GM18907 (cell line): ENCODE results near the gene FEZ2.
A peak's percentile ranks its signal among the peaks of the same experiment; 100 is the strongest.
"Not testable (repeated sequence)": the region's sequence is repeated elsewhere in the genome, so short reads cannot be mapped to it uniquely, and the experiment has no call there.

Experiments
- ATAC-seq: cut with Tn5 transposase; IDR thresholded peaks from one replicate; pipeline ENCODE4 v1.9.1; 2021; ENCODE audit warnings: mild to moderate bottlenecking, moderate library complexity; ENCODE audit not compliant: unreplicated experiment

FEZ2 gene, protein sequence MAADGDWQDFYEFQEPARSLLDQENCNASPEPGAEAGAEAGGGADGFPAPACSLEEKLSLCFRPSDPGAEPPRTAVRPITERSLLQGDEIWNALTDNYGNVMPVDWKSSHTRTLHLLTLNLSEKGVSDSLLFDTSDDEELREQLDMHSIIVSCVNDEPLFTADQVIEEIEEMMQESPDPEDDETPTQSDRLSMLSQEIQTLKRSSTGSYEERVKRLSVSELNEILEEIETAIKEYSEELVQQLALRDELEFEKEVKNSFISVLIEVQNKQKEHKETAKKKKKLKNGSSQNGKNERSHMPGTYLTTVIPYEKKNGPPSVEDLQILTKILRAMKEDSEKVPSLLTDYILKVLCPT

DNA sequence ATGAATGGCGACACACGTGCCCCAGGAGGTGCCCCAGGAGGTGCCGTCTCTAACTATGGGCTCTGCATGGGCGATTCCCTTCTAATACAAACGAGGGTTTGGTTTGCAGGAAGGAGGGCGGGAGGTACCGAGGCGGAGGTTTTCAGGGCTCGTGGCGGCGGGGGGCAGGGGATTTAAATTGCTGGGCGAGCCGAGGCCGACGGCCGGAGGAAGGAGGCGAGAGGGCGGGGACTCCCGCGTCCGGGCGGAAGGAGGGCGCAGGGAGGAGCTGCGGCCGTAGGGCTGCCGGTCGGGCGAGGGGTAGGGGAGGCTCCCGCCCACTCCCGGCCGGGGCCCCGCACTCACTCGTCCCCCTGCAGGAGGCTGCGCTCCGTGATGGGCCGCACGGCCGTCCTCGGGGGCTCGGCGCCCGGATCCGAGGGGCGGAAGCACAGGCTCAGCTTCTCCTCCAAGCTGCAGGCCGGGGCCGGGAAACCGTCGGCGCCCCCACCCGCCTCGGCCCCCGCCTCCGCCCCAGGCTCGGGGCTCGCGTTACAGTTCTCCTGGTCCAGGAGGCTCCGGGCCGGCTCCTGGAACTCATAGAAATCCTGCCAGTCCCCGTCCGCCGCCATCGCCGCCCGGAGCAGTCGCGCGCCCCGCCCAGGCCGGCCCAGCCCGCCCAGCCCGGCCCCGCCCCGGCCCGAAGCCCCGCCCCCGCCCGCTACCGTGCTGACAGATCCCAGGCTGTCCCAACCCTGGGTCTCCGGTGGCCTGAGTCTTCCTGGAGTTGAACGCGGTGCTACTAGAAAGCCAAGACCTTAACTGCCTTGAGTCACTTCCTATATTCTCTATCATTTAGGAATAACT is at the start of gene FEZ2:
Gene FEZ2, minus strand, starts transcription at position 637 of the 846 bp plus-strand sequence. Its CDS starts 26 bp downstream, at position 611.
- peak; percentile 100 for ATAC-seq

DNA sequence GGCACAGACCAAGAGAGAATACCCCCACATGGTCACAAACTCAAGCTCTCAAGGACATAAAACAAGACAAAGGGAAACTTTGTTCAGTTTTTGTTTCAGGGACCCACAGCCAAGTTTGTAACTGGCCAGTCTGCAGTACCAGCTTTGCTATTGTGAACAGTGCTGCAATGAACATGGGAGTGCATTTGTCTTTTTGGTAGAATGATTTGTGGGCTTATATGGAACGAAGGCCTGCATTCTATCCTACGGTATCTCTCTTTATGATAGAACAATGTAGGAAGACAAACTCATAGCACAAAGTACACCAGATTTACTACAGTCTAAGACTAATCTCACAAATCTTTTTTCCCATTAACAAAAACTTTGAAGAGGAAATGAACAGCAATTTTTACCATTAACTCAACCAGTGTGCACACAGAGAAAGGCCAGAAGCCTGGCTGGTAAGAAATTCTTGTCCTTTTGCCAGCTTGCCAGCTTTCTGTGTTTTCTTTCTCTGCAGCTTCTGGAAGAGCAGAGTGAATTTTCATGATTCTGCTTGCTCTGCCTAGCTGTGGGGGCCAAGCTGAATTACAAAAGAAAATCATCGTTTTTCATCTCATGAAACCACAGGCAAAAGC is 37.1 kb upstream of the FEZ2 start:
- ATAC-seq = no peak

DNA sequence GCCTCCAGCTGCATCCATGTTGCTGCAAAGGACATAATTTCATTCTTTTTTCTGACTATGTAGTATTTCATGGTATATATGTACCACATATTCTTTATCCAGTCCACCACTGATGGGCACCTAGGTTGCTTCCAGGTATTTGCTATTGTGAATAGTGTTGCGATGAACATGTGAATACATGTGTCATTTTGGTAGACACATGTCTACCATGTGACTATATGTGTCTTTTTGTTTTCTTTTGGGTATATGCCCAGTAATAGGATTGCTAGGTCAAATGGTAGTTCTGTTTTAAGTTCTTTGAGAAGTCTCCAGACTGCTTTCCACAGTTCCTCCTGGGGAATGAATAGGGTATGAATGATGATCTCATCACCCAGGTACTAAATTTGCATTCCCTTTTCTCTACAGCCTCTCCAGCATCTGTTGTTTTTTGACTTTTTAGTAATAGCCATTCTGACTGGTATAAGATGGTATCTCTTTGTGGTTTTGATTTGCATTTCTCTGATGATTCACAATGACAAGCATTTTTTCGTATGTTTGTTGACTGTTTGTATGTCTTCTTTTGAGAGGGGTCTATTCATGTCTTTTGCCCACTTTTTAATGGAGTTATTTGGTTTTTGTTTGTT is 35.6 kb upstream of the FEZ2 start:
- ATAC-seq = no peak

DNA sequence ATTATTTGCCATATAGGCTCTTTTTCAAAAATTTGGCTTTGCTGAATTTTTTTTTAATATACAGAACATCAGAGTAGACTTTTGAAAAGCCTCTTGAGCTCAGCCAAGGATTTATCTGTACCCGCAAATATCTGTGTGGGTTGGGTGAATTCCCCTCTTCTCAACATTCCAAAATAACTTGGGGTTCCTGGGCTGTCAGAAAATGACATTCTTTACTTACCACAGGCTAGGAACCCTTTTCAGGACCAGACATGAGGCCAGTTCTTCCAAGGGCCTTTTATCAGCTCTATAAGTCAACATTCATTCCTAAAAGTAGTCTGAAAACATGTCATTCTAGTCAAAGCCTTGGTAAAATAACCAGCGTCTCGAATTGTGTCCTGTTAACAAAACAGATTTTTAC is 28.8 kb upstream of the FEZ2 start:
- no peak for ATAC-seq

DNA sequence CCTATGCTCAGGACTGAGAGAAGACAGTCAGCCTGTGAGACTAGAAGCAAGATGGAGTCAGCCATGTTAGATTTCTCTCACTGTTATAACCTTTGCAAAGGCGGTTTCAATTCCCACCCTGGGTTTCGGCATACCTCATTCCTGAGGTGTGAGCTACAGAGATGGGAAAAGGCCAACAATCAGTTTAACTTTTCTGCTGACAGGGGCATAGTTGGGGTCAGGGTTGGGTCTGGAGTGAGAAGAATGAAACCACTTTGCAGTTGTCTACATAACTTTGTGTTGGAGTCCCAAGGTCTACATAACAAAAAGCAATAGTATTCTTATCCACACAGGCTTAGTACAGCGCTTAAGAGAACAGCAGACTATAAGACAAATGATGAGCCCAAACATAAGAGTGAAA is 28.1 kb upstream of the FEZ2 start:
- no peak for ATAC-seq

DNA sequence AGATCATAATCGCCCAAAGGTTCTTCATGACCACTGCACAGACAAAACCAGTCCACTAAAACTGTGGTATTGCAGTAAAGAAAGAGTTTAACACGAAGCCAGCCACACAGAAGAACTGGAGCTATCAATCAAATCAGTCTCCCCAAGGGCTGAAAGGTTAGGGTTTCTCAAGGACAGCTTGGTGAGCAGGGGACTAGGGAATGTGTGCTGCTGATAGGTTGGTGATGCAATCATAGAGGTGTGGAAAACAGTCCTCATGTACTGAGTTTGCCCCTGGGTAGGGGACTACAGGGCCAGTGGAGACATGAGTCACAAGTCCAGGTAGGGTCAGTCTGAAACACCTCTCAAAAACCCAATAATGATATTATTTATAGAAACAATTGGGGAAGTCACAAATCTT is 27.3 kb upstream of the FEZ2 start:
- no peak for ATAC-seq

DNA sequence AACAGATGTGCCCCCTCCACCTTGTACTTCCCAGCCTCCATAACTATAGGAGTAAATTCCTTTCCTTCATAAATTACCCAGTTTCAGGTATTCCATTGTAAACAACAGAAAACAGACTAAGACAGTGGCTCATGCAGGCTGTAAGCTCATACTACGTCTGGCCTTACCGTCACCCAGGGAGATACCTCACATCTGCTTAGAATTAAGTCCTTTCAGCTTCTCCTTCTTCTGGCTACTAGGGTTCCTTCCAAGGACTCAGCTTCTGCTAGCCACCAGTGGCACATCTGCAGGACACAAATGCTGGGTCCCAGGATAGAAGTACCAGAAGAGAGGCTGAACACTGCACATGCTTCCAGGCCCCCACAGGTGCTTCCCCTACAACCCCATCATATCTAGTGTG is 22.4 kb upstream of the FEZ2 start:
- no peak for ATAC-seq

DNA sequence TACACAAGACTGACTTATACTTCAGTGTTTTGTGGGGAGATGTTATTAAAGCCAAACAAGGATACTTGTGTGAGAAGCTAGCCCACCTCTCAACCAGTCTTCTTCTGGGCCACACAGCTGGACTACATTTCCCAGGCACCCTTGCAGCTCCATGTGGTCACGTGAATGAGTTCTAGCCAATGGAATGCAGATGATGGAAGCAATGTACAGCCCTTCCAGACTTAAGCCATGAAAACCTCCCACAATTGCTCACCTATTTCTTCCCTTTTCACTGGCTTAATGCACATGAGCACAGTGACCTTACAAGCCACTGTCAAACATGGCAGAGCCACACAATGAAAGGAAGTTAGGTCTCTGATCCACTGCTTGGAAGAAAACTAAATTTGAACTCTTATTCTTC is 20.4 kb upstream of the FEZ2 start:
- peak; percentile 99 for ATAC-seq

DNA sequence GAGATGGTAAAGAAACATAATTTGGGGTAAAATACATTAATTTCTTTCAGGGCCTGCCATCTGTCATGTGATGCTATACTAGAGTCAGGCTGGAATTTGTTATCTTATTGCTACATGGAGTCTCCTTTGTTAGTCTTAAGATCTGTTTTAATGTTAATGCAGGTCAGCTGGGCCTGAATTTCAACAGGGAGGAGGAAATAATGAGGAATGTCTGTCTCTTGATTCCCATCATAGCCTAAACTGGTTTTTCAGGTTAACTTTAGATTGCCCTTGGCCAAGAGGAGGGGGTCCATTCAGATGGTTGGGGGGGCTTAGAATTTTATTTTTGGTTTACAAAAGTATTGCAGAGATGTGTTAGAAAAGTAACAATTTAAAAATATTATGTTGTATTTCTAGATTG is 19.0 kb upstream of the FEZ2 start:
- no peak for ATAC-seq

DNA sequence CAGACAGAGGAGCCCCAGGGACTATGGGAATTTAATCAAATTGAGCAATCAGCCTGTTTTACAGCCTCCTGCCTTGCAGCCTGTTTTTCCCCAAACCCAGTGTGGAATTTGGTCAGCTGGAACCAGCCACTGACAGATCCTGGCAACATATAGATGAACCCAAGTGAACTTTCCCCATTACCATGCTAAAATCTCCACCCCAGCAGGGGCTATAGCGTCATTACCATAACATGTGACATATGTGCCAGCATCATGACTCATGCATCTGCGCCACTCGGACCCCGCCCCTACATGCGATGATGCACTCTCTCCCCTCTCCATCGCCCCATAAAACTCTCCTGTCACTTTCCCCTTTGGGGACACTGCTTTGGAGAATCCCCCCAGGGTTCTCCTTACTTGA is 17.3 kb upstream of the FEZ2 start:
- no peak for ATAC-seq

DNA sequence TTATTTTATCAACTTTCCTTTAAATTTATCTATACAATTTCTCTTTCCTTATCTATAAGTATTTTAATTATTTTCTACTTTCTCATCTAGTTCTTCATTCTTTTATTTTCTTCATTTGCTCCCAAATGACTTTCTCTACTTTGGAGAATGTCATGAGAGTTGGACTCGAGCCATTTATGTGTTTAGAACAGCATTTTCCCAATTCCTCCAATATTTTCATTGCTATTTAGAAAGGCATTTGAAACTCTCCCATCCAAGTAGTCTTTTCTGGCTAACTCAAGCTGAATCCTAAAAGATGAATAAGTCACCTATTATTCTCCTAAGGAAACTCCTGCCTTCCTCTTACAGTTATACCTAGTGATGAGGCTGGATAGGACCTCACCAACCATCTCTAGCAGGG is 15.8 kb upstream of the FEZ2 start:
- ATAC-seq = no peak

DNA sequence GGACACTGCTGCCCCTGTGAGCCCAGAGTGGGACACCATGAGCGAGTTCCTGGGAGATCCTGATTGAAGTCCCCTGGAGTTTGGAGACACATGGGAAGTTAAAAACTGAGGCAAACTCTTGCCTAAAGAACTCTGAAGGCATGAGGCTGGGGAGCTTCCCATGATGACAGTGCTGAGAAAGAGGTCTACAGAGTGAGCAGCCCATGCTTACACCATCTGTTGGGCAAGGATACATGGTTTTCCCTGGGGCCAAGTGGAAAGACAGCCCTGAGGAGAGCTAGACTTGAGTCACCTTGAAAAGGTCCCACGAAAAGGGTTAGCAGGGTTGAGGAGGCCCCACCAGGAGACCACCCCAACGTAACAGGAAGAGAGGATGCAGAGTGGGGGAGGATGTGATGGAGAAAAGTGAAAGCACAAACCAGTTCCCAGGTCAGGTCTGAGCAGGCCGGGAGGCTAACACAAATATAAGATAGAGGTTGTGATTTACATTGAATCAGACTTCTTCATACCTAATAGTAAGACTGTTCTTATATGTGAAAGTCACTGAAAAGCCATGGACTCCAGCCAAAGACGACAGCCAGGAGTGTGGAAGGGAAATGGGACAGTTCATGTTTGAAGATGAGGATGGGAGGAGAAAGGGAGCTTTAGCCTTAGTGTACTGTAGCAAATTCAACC is 13.5 kb upstream of the FEZ2 start:
- ATAC-seq = no peak

DNA sequence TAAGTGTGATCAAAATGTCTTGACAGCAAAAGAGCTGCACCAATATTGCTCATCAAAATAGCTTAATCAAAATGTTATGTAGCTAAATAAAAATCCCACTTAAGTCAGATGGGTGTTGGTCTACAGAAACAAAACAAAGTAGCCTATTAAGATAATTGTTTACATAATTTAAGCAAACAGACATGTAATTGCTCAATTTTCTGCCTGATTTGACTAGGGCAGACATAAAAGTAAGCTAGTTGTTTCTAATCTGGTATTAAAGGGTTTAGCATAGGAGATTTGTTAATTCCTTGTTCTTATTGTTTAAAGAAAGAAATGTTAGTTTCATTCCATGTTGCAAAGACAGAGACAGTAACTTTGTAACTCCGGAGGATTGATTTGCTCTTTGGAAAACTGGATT is 11.5 kb upstream of the FEZ2 start:
- no peak for ATAC-seq

DNA sequence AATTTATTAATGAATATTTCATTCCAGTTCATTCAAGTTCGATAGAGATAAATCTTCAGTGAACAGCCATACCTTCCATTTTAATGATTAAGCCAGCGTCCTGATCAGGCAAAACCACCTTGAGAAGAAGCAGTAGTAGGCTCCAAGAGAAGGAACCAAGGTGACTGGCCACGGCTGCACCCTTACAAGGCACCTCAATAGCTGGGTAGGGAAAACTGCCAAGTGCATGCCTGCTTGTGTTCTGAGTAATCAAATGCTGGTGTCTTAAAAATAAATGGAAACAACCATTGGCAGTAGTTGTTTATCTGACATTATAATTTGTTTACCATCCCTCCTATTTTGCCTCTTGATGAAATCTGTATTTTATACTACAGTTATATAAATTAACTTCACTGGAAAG is 10.0 kb upstream of the FEZ2 start:
- ATAC-seq = no peak

DNA sequence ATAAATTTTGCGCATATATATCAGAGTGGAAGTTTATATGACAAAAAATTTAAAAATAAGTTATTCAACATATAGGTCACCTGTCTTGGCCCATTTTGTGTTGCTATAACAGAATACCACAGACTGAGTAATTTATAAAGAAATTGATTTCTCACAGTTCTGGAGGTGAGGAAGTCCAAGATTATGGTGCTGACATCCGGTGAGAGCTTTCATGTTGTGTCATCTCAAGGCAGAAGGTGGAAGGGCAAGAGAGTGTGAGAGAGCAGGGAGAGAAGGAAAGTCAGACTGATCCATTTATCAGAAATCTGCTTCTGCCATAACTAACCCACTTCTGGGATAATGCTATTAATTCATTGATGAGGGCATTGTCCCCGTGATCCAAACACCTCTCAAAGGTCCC is 9.0 kb upstream of the FEZ2 start:
- ATAC-seq = no peak

DNA sequence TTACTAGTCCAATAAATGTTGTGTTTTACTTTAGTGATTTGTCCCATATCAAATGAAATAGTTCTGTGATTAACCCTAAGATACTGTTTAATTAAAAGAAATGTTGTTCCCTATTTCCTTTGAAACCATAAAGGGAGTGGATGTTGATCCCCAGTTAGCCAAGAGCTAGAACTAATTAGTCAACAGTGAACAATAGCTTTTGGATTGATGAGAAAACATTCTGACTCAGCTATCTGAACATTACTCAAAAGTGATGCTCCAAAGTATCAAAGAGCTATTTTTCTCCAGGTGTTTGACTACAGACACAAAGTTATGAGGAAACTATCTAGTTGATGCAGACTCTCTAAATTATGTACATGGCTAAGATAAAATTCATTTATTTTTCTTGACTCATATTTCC is 7.3 kb upstream of the FEZ2 start:
- no peak for ATAC-seq

DNA sequence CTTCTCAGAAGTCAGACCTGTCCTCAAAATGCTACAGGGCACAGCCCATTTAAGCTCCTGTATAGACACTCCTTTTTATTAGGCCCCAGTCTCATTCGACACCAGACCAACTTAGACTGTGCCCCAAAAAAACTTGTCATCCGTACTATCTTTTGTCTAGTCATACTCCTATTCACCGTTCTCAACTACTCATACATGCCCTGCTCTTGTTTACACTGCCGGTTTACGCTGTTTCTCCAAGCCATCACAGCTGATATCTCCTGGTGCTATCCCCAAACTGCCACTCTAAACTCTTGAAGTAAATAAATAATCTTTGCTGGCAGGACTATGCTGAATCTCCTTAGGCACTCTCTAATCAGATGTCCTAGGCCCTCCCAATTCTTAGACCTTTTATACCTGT is 5.7 kb upstream of the FEZ2 start:
- ATAC-seq = not testable (repeated sequence)

DNA sequence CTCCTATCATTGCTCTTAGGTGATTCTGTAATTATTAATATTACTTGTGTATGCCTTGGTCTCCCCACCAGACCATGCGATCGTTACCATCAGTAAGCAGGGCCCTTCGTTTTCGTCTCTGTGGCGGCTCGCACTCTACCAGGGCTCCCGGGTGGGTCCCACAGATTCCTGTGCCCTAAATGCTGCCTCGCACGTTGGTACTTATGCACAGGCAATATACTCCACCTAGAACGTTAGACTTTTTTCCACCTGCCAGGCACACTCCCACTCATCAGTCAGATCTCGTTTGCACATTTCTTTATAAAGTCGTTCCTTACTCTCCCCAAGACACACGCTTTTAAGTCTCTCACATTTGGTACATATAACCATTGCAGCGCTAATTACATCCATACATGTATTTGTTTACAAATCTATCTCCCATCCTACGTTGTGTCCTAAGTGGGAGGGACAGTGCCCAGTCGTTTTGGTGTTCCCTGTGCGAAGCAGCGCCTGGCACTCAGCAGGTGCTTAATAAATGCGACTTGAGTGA is 901 bp downstream of the FEZ2 start:
- no peak for ATAC-seq

DNA sequence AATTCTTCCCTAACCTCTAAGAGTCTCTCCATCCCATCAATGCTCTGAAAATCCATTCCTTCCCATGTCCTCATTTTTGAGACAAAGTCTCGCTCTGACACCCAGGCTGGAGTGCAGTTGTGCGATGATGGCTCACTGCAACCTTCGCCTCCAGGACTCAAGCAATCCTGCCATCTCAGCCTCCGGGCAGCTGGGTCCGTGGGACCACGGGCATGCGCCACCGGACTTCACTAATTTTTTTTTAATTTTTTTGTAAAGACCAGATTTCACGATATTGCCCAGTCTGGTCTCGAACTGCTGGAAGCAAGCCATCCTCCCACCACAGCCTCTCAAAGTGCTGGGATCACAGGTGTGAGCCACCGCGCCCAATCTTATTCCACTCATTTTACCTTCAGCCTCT is 1.6 kb downstream of the FEZ2 start:
- ATAC-seq = no peak

DNA sequence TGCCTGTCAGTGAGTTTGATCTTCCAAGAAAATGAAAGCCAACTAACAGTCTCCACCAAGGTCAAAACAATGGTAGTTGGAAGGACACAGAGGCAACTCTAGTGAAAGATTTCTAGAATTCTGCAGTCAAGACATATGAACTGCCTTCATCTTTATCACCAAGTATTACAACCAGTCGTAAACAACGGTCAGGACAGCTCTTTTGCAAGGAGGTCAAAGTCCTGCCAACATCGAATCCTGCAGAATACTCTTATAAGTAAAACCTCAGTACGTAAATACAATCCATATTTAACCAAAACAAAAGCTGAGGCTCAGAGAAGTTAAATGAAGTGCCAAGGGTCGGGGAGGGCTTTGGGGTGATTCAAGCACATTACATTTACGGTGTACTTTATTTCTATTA is 3.1 kb downstream of the FEZ2 start:
- ATAC-seq = no peak

DNA sequence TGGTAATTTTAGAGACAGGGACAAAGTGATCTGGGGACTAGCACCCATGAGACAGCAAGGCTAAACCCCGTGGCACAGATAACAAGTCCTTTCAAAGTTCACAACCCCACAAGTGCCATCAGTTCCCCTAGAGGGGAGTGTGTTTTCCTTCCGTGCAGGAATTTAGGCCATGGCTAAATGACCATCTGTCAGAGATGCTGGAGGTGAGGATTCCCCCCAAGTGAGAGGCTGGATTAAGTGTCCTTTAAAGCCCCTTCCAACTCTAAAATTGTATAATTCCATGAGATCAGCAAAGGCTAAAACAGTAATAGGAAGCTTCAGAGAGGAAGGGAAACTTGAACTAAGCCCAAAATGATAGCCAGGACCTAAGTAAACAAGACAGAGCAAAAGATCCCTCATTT is 8.7 kb downstream of the FEZ2 start:
- ATAC-seq = no peak
